A204.1 (cell line): ENCODE data around the gene CAPN10.

Source experiments
- FAIRE-seq: peaks from 2 replicates; lab custom pipeline; 2012; peaks lifted over from hg19 to GRCh38; lab: Jason Lieb, UNC

The CAPN10 gene

GRCh38 chr2:240642061-240642805, 55.7 kb downstream of the CAPN10 start:
- no peak for FAIRE-seq

GRCh38 chr2:240642806-240643092, 56.2 kb downstream of the CAPN10 start:
- no peak for FAIRE-seq

GRCh38 chr2:240643093-240643810, 56.7 kb downstream of the CAPN10 start:
- FAIRE-seq = no peak

GRCh38 chr2:240643811-240644150, 57.2 kb downstream of the CAPN10 start:
- FAIRE-seq = no peak

- FAIRE-seq = no peak
Measured at GRCh38 chr2:240644171-240644651, 57.7 kb downstream of the CAPN10 start.

GRCh38 chr2:240644859-240645301, 58.3 kb downstream of the CAPN10 start:
- FAIRE-seq = no peak

- no peak for FAIRE-seq
Measured at GRCh38 chr2:240645346-240645745, 58.8 kb downstream of the CAPN10 start.

- no peak for FAIRE-seq
Measured at GRCh38 chr2:240645801-240646175, 59.3 kb downstream of the CAPN10 start.

GRCh38 chr2:240646176-240646899, 59.8 kb downstream of the CAPN10 start:
- no peak for FAIRE-seq

GRCh38 chr2:240646900-240647502, 60.5 kb downstream of the CAPN10 start:
- no peak for FAIRE-seq

- no peak for FAIRE-seq
Measured at GRCh38 chr2:240647503-240648154, 61.1 kb downstream of the CAPN10 start.

GRCh38 chr2:240648155-240648649, 61.7 kb downstream of the CAPN10 start:
- FAIRE-seq = no peak
